HEK293 (cell line): ENCODE results near the gene MVK.

Experiments
- IKZF3 ChIP-seq: fragments of 450-650 bp; IDR thresholded peaks from 2 replicates; pipeline ENCODE4 v1.5.0; 2018; ENCODE audit warnings: missing biosample characterization, mild to moderate bottlenecking, missing genetic modification characterization, moderate library complexity
- KLF10 ChIP-seq: fragments of 450-650 bp; IDR thresholded peaks from 2 replicates; pipeline ENCODE4 v1.5.1; 2018; ENCODE audit warnings: missing biosample characterization, mild to moderate bottlenecking, missing genetic modification characterization
- SP2 ChIP-seq: fragments of 450-650 bp; formaldehyde crosslinking; IDR thresholded peaks from 2 replicates; pipeline ENCODE4 v1.5.1; 2016; ENCODE audit warnings: missing biosample characterization, missing genetic modification characterization
- ZBTB21 ChIP-seq: fragments of 450-650 bp; formaldehyde crosslinking; IDR thresholded peaks from 2 replicates; pipeline ENCODE4 v1.5.1; 2017; ENCODE audit warnings: missing biosample characterization, missing genetic modification characterization
- ZNF274 ChIP-seq, 2 experiments: fragments of 200-500 bp in 1 of 2; fragments of 450-650 bp in 1 of 2; sonication (Bioruptor generic) in 1 of 2; formaldehyde crosslinking in 1 of 2; IDR thresholded peaks; 2 replicates each; pipeline versions ENCODE4 v1.5.1 to v1.6.1; 2014 to 2016; ENCODE audit warnings: borderline replicate concordance in 1 of 2, inconsistent platforms in 1 of 2, low read length in 1 of 2, missing biosample characterization in 1 of 2, missing genetic modification characterization in 1 of 2
- ZNF654 ChIP-seq: fragments of 450-650 bp; formaldehyde crosslinking; IDR thresholded peaks from 2 replicates; pipeline ENCODE4 v1.5.1; 2016; ENCODE audit warnings: low read depth, missing biosample characterization, missing genetic modification characterization
- TF ChIP-seq, protein P1 (sequence below): fragments of 450-650 bp; formaldehyde crosslinking; IDR thresholded peaks from 2 replicates; pipeline ENCODE4 v1.5.1; 2016; ENCODE audit warnings: missing biosample characterization, missing genetic modification characterization
- TF ChIP-seq, protein P2 (sequence below): fragments of 450-650 bp; formaldehyde crosslinking; IDR thresholded peaks from 2 replicates; pipeline ENCODE4 v1.5.1; 2016; ENCODE audit warnings: missing biosample characterization, missing genetic modification characterization
- TF ChIP-seq, protein P3 (sequence below): fragments of 450-650 bp; formaldehyde crosslinking; IDR thresholded peaks from 2 replicates; pipeline ENCODE4 v1.5.1; 2017; ENCODE audit warnings: missing biosample characterization, missing genetic modification characterization

DNA sequence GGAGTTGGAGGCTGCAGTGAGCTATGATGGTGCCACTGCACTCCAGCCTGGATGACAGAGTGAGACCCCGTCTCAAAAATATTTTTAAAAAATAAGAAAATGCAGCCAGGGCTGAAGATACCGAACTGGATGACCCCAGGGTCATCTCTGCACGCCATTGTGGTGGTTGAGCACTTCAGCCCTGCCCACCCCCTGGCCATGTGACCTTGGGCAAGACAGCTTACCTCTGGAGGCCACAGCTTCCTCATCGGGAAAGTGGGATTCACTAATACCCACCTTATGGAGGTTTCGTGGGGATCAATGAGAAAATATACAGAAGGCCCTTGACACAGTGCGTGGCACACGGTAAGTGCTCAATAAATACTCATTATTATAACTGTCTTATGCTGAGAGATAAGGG is 25.5 kb downstream of the MVK start:
- TF ChIP-seq, protein P1, sequence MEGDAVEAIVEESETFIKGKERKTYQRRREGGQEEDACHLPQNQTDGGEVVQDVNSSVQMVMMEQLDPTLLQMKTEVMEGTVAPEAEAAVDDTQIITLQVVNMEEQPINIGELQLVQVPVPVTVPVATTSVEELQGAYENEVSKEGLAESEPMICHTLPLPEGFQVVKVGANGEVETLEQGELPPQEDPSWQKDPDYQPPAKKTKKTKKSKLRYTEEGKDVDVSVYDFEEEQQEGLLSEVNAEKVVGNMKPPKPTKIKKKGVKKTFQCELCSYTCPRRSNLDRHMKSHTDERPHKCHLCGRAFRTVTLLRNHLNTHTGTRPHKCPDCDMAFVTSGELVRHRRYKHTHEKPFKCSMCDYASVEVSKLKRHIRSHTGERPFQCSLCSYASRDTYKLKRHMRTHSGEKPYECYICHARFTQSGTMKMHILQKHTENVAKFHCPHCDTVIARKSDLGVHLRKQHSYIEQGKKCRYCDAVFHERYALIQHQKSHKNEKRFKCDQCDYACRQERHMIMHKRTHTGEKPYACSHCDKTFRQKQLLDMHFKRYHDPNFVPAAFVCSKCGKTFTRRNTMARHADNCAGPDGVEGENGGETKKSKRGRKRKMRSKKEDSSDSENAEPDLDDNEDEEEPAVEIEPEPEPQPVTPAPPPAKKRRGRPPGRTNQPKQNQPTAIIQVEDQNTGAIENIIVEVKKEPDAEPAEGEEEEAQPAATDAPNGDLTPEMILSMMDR (tag by site-specific recombination), result no peak
- TF ChIP-seq ZBTB21 (tag by site-specific recombination) (no peak), IKZF3 (no peak), ZNF274 (IDR thresholded peaks at IDR 0.05; ENCODE audit: low read length) (no peak), ZNF274 (tag by site-specific recombination; IDR thresholded peaks at IDR 0.05; ENCODE audit: borderline replicate concordance) (no peak), KLF10 (tag by site-specific recombination) (no peak), SP2 (no peak), ZNF654 (no peak)
- TF ChIP-seq, protein P2, sequence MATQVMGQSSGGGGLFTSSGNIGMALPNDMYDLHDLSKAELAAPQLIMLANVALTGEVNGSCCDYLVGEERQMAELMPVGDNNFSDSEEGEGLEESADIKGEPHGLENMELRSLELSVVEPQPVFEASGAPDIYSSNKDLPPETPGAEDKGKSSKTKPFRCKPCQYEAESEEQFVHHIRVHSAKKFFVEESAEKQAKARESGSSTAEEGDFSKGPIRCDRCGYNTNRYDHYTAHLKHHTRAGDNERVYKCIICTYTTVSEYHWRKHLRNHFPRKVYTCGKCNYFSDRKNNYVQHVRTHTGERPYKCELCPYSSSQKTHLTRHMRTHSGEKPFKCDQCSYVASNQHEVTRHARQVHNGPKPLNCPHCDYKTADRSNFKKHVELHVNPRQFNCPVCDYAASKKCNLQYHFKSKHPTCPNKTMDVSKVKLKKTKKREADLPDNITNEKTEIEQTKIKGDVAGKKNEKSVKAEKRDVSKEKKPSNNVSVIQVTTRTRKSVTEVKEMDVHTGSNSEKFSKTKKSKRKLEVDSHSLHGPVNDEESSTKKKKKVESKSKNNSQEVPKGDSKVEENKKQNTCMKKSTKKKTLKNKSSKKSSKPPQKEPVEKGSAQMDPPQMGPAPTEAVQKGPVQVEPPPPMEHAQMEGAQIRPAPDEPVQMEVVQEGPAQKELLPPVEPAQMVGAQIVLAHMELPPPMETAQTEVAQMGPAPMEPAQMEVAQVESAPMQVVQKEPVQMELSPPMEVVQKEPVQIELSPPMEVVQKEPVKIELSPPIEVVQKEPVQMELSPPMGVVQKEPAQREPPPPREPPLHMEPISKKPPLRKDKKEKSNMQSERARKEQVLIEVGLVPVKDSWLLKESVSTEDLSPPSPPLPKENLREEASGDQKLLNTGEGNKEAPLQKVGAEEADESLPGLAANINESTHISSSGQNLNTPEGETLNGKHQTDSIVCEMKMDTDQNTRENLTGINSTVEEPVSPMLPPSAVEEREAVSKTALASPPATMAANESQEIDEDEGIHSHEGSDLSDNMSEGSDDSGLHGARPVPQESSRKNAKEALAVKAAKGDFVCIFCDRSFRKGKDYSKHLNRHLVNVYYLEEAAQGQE, result no peak
- TF ChIP-seq, protein P3, sequence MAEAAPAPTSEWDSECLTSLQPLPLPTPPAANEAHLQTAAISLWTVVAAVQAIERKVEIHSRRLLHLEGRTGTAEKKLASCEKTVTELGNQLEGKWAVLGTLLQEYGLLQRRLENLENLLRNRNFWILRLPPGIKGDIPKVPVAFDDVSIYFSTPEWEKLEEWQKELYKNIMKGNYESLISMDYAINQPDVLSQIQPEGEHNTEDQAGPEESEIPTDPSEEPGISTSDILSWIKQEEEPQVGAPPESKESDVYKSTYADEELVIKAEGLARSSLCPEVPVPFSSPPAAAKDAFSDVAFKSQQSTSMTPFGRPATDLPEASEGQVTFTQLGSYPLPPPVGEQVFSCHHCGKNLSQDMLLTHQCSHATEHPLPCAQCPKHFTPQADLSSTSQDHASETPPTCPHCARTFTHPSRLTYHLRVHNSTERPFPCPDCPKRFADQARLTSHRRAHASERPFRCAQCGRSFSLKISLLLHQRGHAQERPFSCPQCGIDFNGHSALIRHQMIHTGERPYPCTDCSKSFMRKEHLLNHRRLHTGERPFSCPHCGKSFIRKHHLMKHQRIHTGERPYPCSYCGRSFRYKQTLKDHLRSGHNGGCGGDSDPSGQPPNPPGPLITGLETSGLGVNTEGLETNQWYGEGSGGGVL (tag by site-specific recombination), result no peak
